Mucosa of stomach (tissue), 1 donor: ENCODE measurements around the gene KIF1C.

ENCODE experiments used
- H3K27me3 ChIP-seq: one replicate; pipeline ENCODE4 v1.7.0; 2013; ENCODE audit warnings: mild to moderate bottlenecking, low read length; ENCODE audit not compliant: control insufficient read depth, insufficient read depth
- H3K36me3 ChIP-seq: one replicate; pipeline ENCODE4 v1.7.0; 2013; ENCODE audit warnings: low read length; ENCODE audit not compliant: control insufficient read depth, insufficient read depth
- H3K4me1 ChIP-seq: one replicate; pipeline ENCODE4 v1.7.0; 2013; ENCODE audit warnings: mild to moderate bottlenecking, low read length; ENCODE audit not compliant: control insufficient read depth, insufficient read depth
- H3K4me3 ChIP-seq: one replicate; pipeline ENCODE4 v1.7.0; 2013; ENCODE audit warnings: low read length
- H3K9ac ChIP-seq: one replicate; pipeline ENCODE4 v1.7.0; 2013; ENCODE audit warnings: mild to moderate bottlenecking, low read length, moderate library complexity
- H3K9me3 ChIP-seq: one replicate; pipeline ENCODE4 v1.7.0; 2013; ENCODE audit warnings: mild to moderate bottlenecking, low read length, moderate library complexity; ENCODE audit not compliant: control insufficient read depth
- donor health status: Pancreatic carcinoma.

KIF1C gene

GRCh38 chr17:4972322-4972721 lies 25.4 kb upstream of the KIF1C start:
- Histone ChIP-seq H3K4me1 (peaks cover 14% of the 10 kb centered on the region), H3K36me3 (peaks cover 11% of the 10 kb centered on the region), H3K9ac (no peak overlapping the region), H3K9me3 (no peaks in the 10 kb centered on the region), H3K4me3 (no peak overlapping the region), H3K27me3 (no peaks in the 10 kb centered on the region)

GRCh38 chr17:4972752-4973151 lies 25.0 kb upstream of the KIF1C start:
- peaks cover 13% of the 10 kb centered on the region for H3K36me3 ChIP-seq
- peaks cover 14% of the 10 kb centered on the region for H3K4me1 ChIP-seq
- no peaks in the 10 kb centered on the region for H3K9me3 ChIP-seq
- no peaks in the 10 kb centered on the region for H3K27me3 ChIP-seq
- no peak overlapping the region for H3K9ac ChIP-seq
- no peak overlapping the region for H3K4me3 ChIP-seq

DNA sequence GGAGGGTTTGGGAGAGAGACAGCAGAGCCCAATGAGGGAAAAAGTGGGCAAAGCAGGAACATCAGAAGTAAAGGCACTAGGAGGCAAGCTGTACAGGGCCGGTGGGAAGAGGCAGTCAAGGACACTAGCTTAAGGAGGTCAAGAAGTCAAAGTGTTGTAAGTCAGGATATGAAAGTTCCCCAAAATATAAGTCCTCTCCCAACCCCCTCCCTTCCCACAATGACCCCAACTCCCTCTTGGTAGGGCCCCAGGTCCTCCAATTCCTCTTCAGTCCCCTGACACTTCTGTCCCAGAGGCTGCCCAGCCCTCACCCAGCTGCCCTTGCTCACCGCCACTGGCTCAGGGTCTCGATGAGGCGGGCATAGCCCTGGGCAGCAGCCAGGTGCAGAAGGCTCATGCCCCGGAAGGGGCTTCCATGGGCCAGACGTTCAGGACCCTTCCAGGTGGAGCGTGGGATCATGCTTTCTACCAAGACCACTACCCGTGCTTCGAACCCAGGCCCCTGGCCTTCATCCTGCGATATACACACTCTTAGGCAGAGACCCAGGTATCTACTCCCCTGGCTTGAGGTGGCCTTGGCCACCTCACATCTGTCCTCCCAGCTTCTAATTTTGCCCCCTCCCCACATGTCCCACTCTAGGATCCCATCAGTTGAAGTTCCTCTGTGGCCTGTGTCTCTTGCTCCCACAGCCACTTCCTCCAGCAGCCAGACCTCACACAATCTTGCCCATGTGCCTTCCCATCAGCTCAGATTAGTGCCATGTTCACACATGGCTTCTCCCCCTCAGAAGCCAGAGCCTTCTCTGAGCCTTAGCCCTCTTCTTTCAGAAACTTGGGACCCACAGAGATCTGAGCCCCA lies 24.3 kb upstream of the KIF1C start:
- Histone ChIP-seq H3K27me3 (no peaks in the 10 kb centered on the region), H3K4me1 (peaks cover 9% of the 10 kb centered on the region), H3K9me3 (no peaks in the 10 kb centered on the region), H3K9ac (no peak overlapping the region), H3K36me3 (peaks cover 20% of the 10 kb centered on the region), H3K4me3 (no peak overlapping the region)

DNA sequence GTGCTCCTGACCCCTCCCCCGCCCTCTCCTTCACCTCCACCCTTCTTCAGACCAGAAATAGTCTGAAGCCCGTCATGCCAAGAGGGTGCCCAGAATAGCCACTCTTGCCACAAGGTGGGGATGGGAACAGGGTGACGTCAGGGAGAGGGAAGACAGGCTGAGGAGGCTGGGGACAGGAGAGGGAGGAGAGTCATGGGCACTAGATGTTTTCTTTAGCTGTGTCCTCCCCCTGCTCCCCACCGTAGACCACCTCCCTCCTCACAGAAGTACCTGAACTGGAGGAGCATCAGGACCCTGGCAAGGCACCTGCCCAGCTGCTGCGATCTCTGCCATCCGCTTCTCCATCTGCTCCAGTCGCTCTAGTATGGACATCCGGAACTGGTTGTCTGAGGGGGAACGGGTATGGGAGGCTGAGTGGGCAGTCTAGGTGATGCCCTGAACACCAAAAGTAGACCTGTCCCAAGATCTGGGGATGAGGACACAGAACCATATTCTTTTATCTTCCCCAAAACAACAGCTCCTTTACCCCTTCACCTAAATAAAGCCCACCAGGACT lies 23.6 kb upstream of the KIF1C start:
- no peaks in the 10 kb centered on the region for H3K27me3 ChIP-seq
- no peak overlapping the region for H3K9ac ChIP-seq
- H3K36me3 ChIP-seq = peaks cover 22% of the 10 kb centered on the region
- no peak overlapping the region for H3K4me3 ChIP-seq
- peaks cover 2% of the 10 kb centered on the region for H3K4me1 ChIP-seq
- no peaks in the 10 kb centered on the region for H3K9me3 ChIP-seq

DNA sequence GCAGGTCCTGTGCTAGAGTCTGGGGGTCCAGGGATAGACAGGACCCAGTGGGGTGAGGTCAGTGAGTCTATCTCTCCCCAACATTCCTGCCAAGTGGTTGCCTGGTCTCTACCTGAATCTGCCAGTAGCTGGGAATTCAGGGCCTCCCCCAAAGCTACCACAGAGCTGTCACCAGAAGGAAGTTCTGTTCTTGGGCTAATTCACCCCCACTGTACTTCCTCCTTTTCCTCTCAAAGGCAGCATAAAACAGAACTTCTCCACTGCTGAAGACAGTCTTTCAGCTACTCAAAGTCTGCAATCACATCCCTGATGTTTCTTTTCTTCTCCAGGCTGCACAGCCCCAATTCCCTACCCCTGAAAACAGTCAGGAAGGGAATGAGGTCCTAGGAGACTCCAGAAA lies 19.0 kb upstream of the KIF1C start:
- Histone ChIP-seq H3K36me3 (peaks cover 33% of the 10 kb centered on the region), H3K4me1 (peaks cover 8% of the 10 kb centered on the region), H3K9me3 (no peaks in the 10 kb centered on the region), H3K9ac (no peak overlapping the region), H3K4me3 (no peak overlapping the region), H3K27me3 (no peaks in the 10 kb centered on the region)

GRCh38 chr17:4980644-4981216 lies 17.0 kb upstream of the KIF1C start:
- H3K9ac ChIP-seq = no peak overlapping the region
- H3K4me3 ChIP-seq = no peak overlapping the region
- H3K9me3 ChIP-seq = no peaks in the 10 kb centered on the region
- no peaks in the 10 kb centered on the region for H3K27me3 ChIP-seq
- peaks cover 22% of the 10 kb centered on the region for H3K36me3 ChIP-seq
- peaks cover 8% of the 10 kb centered on the region for H3K4me1 ChIP-seq

- peaks cover 22% of the 10 kb centered on the region for H3K36me3 ChIP-seq
- H3K9ac ChIP-seq = no peak overlapping the region
- H3K9me3 ChIP-seq = no peaks in the 10 kb centered on the region
- no peaks in the 10 kb centered on the region for H3K27me3 ChIP-seq
- peaks cover 20% of the 10 kb centered on the region for H3K4me1 ChIP-seq
- H3K4me3 ChIP-seq = no peak overlapping the region
Measured at GRCh38 chr17:4982305-4982704, 15.4 kb upstream of the KIF1C start.

DNA sequence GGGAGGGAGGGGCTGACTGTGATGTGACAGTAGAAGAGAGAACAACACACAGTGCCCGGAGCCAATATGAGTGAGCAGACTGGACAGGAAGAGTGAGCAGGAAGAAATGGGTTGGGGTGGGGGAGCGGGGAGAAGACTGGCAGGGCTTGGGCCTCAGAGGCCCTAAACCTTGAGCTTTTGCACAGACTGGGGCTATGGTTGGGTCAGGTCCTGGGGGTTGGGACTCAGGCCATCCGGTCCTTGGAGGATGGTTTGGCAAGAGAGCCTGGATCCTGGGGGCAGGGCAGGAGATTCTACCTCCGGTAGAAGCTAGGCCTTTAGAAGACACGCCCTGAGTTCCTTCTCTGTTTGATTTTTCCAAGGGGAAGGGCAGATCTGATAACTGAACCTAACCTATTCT lies 11.3 kb upstream of the KIF1C start:
- Histone ChIP-seq H3K9me3 (no peaks in the 10 kb centered on the region), H3K9ac (peak overlapping the region; percentile 86), H3K27me3 (no peaks in the 10 kb centered on the region), H3K4me1 (peaks cover 21% of the 10 kb centered on the region), H3K4me3 (peak overlapping the region; percentile 83), H3K36me3 (peaks cover 3% of the 10 kb centered on the region)

DNA sequence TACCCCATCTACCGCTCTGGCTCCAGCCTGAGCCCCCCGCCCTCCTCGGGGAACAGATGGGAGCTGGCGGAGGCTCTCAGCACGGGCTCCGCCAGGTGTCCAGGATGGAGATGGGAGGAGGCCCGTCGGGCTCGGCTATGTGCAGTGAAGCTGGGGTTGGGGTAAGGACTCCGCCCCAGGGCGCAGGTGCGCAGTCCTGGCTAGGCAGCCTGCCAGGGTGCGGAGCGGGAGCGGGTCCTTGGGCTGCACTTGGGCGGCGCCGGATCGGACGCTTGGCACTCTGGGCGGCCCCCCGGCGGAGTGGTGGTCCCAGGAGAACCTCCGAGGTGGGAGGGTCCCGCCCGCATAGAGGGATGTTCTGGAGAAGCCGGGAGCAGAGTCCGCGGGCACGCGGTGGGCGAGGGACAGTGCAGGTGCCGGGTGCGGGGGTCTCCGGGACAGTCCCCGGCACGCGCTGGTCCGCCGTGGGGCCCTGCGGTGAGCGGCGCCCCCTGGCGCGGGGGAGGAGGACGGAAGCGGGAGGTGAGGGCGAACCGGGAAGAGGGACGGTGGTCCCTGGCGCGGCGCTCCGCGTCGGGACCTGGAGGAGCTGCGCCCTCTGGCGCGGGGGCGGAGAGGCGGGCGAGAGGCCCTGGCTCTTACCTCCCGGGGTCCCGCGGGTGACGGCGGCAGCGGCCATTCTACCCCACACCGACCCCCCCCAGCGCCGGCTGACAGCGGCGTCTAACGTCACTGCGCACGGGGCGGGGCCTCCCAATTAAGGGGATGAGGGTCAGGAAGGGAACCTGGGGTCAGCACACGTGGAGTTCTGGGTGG lies 10.6 kb upstream of the KIF1C start, which contains the start of gene CAMTA2:
Gene CAMTA2, minus strand, starts transcription at position 725 of the 816 bp plus-strand sequence. CDS start 1,453 bp downstream, outside the sequence.
- H3K9me3 ChIP-seq = no peaks in the 10 kb centered on the region
- peak within 1 kb of the TSS; percentile 83 for H3K4me3 ChIP-seq
- H3K9ac ChIP-seq = peak within 1 kb of the TSS; percentile 86
- peaks cover 3% of the 10 kb centered on the region for H3K36me3 ChIP-seq
- H3K27me3 ChIP-seq = no peaks in the 10 kb centered on the region
- H3K4me1 ChIP-seq = peaks cover 21% of the 10 kb centered on the region

- Histone ChIP-seq H3K36me3 (no peaks in the 10 kb centered on the region), H3K9ac (peak overlapping the region; percentile 86), H3K4me1 (peaks cover 21% of the 10 kb centered on the region), H3K27me3 (no peaks in the 10 kb centered on the region), H3K9me3 (no peaks in the 10 kb centered on the region), H3K4me3 (peak overlapping the region; percentile 83)
Measured at GRCh38 chr17:4987767-4988567, 9.8 kb upstream of the KIF1C start.

DNA sequence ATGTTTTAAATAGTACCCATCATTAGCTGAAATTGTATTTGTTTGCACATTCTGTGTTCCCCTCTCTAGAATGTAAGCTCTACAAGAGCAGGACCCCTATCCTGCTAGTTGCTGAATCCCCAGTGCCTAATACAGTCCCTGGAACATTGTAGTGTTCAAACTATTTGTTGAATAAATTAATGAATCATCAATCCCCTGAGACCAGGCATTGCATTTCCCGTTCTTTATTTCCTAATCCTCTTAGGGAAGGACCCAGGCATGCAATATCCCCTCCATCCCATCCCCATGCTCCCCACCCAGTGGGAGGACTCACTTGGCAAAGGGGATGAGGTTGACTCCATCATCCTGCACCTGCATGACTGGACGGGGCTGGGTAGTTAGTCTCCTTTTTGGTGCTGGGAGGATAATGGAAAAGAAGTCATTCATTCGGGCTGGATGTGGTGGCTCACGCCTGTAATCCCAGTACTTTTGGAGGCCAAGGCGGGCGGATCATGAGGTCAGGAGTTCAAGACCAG lies 3.6 kb upstream of the KIF1C start:
- Histone ChIP-seq H3K27me3 (no peaks in the 10 kb centered on the region), H3K9ac (no peak overlapping the region), H3K4me3 (no peak overlapping the region), H3K9me3 (no peaks in the 10 kb centered on the region), H3K36me3 (no peaks in the 10 kb centered on the region), H3K4me1 (peaks cover 14% of the 10 kb centered on the region)
